ENCODE measurements around the gene RBM26.
"Not testable (repeated sequence)": the region's sequence is repeated elsewhere in the genome, so short reads cannot be mapped to it uniquely, and the experiment has no call there.

RBM26 gene

DNA sequence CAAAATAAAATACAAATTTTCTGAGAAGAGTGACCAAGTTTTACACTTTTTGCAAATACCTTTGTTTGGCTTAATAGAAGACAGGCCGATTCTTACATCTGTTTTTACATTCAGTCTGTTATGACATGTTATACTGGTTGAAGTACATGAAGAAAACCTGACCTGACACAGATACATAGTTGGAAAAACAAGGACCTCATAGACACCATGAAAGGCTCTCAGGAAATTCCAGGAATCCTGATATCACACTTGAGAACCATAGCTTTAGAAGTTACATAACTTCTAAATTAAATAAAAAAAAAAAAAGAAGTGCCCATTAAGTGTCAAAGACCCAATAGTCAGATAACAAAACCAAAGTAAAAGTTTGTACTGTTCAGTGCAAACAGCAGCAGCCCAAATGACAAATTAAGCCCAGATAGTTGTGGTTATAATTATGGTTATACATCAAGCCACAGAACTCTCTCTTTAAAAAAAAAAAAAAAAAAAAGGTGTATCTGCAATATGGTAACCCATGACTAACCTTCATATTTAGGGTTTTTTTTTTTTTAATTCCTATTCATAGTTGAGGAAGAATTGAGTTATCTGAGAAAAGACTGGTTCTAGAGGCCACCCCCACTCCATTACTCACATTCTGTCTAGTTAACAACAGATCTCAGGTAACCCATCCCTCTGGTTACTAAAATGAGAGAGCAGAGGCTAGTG, 19.8 kb downstream of the RBM26 start:
- no peak for DNase-seq (ENCODE audit: low read depth in 2 of 3, low spot score in 1 of 3)

- DNase-seq (ENCODE audit: low read depth in 2 of 3, low spot score in 1 of 3): no peak
Measured at GRCh38 chr13:79385694-79386093, 20.4 kb downstream of the RBM26 start.

DNA sequence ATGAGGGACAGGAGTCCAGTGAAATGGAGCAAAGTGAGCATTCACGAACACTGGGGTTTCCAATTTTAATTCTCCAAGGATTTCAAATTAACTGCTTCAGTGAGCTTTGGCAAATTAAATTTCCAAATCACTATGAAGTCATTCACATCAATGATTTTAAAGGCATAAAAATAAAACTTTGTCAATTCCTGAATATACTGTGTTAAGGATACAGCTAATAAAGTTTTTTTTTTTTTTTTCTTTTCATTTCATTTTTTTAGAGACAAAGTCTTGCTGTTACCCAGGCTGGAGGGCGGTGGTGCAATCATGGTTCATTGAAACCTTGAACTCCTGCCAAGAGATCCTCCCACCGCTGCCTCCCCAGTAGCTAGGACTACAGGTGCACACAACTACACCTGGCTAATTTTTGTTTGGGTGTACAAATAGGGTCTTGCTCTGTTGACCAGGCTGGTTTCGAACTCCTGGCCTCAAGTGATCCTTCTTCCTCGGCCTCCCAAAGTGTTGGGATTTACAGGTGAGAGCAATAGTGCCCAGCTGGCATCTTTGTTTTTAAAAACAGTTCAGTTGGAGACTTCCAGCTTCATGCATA, 21.9 kb downstream of the RBM26 start:
- DNase-seq (ENCODE audit: low read depth in 2 of 3, low spot score in 1 of 3): no peak

- DNase-seq (ENCODE audit: low read depth in 2 of 3, low spot score in 1 of 3): no peak
Measured at GRCh38 chr13:79382545-79383275, 23.3 kb downstream of the RBM26 start.

DNA sequence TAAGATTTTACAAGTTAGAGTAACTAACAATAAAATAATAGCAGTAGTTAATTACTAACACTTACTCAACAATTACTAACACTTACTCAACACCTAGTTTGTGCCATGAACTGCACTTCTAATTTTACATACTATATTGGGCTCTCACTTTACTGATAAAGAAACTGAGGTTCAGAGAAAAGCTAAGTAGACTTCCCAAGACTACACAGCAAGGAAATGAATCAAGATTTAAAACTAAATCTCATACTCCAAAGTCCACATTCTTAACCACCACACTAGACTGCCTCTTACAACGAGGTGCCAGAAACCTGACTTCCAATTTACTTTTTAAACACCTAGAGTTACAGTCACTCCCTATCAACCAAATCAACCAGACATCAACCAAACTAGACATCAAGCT, 25.1 kb downstream of the RBM26 start:
- no peak for DNase-seq (ENCODE audit: low read depth in 2 of 3, low spot score in 1 of 3)

GRCh38 chr13:79379274-79379673, 26.8 kb downstream of the RBM26 start:
- no peak for DNase-seq (ENCODE audit: low read depth in 2 of 3, low spot score in 1 of 3)

- no peak for DNase-seq (ENCODE audit: low read depth in 2 of 3, low spot score in 1 of 3)
Measured at GRCh38 chr13:79376843-79377242, 29.2 kb downstream of the RBM26 start.

GRCh38 chr13:79374578-79374977, 31.5 kb downstream of the RBM26 start:
- no peak for DNase-seq (ENCODE audit: low read depth in 2 of 3, low spot score in 1 of 3)

DNA sequence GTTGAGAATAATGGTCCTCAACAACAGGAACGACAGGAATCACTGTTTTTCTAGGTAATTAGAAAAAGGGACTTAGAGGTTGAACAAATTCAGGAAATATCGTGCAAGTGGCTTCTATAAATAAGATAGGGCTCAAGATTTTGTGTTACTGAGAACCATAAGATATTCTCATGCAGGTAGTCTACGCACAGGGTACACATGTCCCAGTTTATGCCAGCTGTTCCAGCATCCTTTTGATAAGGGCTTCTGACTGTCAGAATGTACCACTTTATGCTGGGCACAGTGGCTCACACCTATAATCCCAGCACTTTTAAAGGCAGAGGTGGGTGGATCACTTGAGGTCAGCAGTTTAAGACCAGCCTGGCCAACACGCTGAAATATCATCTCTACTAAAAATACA, 32.1 kb downstream of the RBM26 start:
- DNase-seq (ENCODE audit: low read depth in 2 of 3, low spot score in 1 of 3): no peak

GRCh38 chr13:79369226-79369625, 36.8 kb downstream of the RBM26 start:
- DNase-seq (ENCODE audit: low read depth in 2 of 3, low spot score in 1 of 3): no peak

DNA sequence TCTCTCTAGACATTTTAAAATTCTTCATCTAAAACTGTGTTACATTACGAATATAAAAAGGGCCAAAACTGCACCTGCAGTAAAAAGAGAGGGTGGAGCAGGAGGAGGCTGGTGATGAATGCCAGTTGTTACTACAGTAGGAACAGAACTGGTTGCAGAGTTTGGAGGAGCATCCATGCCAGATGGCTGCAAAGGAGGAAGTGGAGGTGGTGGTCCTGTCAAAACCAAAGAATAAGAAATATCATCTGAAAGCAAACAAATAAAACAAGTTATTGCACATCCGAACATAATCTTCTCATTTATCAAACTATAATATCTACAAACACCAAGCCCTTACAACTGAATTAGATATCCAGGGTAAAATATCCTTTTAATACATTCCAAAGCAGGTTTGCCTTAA, 40.1 kb downstream of the RBM26 start:
- DNase-seq (ENCODE audit: low read depth in 2 of 3, low spot score in 1 of 3): no peak

DNA sequence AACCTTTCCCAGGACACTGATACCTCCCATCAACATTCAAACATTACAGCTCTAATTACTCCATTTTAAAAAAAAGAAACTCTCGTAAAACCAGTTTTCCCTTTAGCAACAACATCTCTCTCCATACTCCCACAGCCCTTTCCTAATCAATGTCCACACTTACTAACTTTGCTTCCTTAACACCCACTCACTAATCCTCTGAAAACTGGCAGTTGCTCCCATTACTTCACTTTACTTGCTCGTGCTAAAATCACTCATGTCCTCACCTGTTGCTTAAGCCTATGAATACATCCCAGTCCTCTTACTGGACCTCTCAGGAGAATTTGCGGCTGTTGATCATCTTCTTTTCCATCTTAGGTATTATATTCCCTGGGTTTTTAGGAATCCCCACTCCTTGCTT, 44.8 kb downstream of the RBM26 start:
- no peak for DNase-seq (ENCODE audit: low read depth in 2 of 3, low spot score in 1 of 3)

- no peak for DNase-seq (ENCODE audit: low read depth in 2 of 3, low spot score in 1 of 3)
Measured at GRCh38 chr13:79360095-79360494, 46.0 kb downstream of the RBM26 start.

- no peak for DNase-seq (ENCODE audit: low read depth in 2 of 3, low spot score in 1 of 3)
Measured at GRCh38 chr13:79359064-79359463, 47.0 kb downstream of the RBM26 start.

DNA sequence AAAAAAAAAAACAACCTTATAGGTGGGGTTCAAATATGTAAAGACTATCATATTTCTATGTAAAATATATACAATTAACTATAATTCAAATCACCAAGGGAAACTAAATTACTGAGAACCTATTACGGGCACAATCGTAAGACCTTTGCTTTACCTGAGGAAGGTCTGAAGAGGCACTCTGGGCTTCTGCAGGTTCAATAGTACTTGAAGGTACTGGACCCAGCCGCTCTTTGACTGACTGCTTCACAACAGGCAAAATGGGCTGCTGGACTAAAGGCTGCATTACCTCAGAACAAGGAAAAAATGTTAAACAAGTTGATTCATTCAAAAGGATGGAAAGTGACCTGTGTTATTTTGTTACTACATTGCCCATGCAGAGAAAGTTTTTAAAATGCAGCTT, 51.8 kb downstream of the RBM26 start:
- no peak for DNase-seq (ENCODE audit: low read depth in 2 of 3, low spot score in 1 of 3)

GRCh38 chr13:79353693-79354092, 52.4 kb downstream of the RBM26 start:
- DNase-seq (ENCODE audit: low read depth in 2 of 3, low spot score in 1 of 3): no peak

- DNase-seq (ENCODE audit: low read depth in 2 of 3, low spot score in 1 of 3): no peak
Measured at GRCh38 chr13:79352107-79352506, 53.9 kb downstream of the RBM26 start.

DNA sequence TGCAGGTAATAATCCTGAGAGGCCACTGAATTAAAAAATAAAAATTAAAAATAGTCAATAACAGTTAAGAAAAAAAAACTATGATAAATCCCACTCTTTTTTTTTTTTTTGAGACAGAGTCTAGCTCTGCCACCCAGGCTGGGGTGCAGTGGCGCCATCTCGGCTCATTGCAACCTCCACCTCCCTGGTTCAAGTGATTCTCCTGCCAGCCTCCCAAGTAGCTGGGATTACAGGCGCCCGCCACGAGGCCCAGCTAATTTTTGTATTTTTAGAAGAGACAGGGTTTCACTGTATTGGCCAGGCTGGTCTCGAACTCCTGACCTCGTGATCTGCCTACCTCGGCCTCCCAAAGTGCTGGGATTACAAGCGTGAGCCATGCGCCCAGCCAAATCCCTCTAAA, 56.4 kb downstream of the RBM26 start:
- DNase-seq (ENCODE audit: low read depth in 2 of 3, low spot score in 1 of 3): not testable (repeated sequence)

DNA sequence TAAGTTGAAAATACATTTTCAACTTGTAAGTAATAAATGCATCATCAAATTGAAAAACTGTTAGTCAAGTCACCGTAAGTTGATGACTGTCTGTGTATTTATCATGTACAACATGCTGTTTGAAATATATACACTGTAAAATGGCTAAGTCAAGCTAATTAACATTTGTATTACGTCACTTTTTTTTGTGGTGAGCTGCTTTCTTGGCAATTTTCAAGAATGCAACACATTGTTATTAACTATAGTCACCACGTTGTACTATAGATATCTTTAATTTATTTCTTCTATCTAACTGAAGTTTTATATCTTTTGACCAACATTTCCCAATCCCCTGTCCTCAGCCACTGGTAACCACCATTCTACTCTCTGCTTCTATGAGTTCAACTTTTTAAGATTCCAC, 57.0 kb downstream of the RBM26 start:
- no peak for DNase-seq (ENCODE audit: low read depth in 2 of 3, low spot score in 1 of 3)

GRCh38 chr13:79346300-79346914, 59.6 kb downstream of the RBM26 start:
- no peak for DNase-seq (ENCODE audit: low read depth in 2 of 3, low spot score in 1 of 3)

DNA sequence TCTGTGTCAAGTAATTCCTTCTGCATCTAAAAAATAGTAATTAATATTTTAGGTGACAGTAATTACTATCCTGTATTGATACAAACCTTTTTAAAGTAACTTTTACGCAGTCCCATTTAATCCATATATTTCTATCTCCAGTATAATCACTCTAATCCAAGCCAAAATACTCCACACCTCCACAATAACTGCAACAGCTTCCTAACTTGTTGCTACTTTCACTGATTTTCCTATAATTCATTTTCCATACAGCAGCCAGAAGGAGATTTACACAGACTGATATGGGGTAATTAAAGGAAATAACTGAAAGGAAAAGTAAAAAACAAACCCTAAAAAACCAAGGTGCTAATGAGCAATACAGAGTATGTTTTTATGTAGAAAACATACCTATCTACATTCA, 64.9 kb downstream of the RBM26 start:
- DNase-seq (ENCODE audit: low read depth in 2 of 3, low spot score in 1 of 3): no peak

GRCh38 chr13:79340490-79340889, 65.6 kb downstream of the RBM26 start:
- DNase-seq (ENCODE audit: low read depth in 2 of 3, low spot score in 1 of 3): no peak

Data from stimulated activated CD4-positive, alpha-beta T cell treated with anti-CD3 and anti-CD28 coated beads, Interleukin-12 subunit alpha, Interleukin-12 subunit beta, amount 100 ng/mL, for 48 hours (primary cell).